Endodermal cell (in vitro differentiated cells): Measurements from ENCODE around the gene SKA3. TPM values are rescaled to one million over a fixed set of nuclear protein-coding genes. Genes with fewer than 3 reads are reported as not detected.
"Not testable (repeated sequence)": the region's sequence is repeated elsewhere in the genome, so short reads cannot be mapped to it uniquely, and the experiment has no call there.

Experiments used
- DNase-seq: peaks from one replicate; pipeline ENCODE4 v3.0.0-alpha.2; 2017
- H3K27ac ChIP-seq: 2 replicates; pipeline ENCODE4 v1.5.1; 2013; ENCODE audit warnings: mild to moderate bottlenecking, low read depth, low read length, moderate library complexity
- H3K27me3 ChIP-seq: 2 replicates; pipeline ENCODE4 v1.6.1; 2013; ENCODE audit warnings: mild to moderate bottlenecking, low read length, moderate library complexity; ENCODE audit not compliant: insufficient read depth, control insufficient read depth, poor library complexity, severe bottlenecking
- H3K36me3 ChIP-seq: 2 replicates; pipeline ENCODE4 v1.7.0; 2013; ENCODE audit warnings: mild to moderate bottlenecking, low read length, moderate library complexity; ENCODE audit not compliant: control insufficient read depth, insufficient read depth
- H3K4me1 ChIP-seq: one replicate; pipeline ENCODE4 v1.7.0; 2013; ENCODE audit warnings: low read length; ENCODE audit not compliant: control insufficient read depth, insufficient read depth
- H3K4me3 ChIP-seq: 2 replicates; pipeline ENCODE4 v1.5.1; 2013; ENCODE audit warnings: mild to moderate bottlenecking, low read length, moderate library complexity
- H3K9ac ChIP-seq: 2 replicates; pipeline ENCODE4 v1.6.1; 2013; ENCODE audit warnings: mild to moderate bottlenecking, low read length, moderate library complexity; ENCODE audit not compliant: poor library complexity, severe bottlenecking; ENCODE audit errors: extremely low read depth
- H3K9me3 ChIP-seq: 2 replicates; pipeline ENCODE4 v1.6.1; 2013; ENCODE audit warnings: mild to moderate bottlenecking, low read length, moderate library complexity; ENCODE audit not compliant: control insufficient read depth
- H3K27ac Mint-ChIP-seq: 2 replicates; pipeline ENCODE4 v1.8.0; 2020; ENCODE audit warnings: mixed read lengths
- H3K27me3 Mint-ChIP-seq: 2 replicates; pipeline ENCODE4 v1.8.0; 2021; ENCODE audit warnings: mild to moderate bottlenecking, mixed read lengths; ENCODE audit not compliant: insufficient read depth
- H3K36me3 Mint-ChIP-seq: 2 replicates; pipeline ENCODE4 v1.8.0; 2020; ENCODE audit warnings: low read depth, mixed read lengths
- H3K4me1 Mint-ChIP-seq: 2 replicates; pipeline ENCODE4 v1.8.0; 2020; ENCODE audit warnings: mixed read lengths
- H3K4me3 Mint-ChIP-seq: 2 replicates; pipeline ENCODE4 v1.8.0; 2020; ENCODE audit warnings: mild to moderate bottlenecking, moderate library complexity, mixed read lengths
- H3K9me3 Mint-ChIP-seq: 2 replicates; pipeline ENCODE4 v1.8.0; 2020; ENCODE audit warnings: mild to moderate bottlenecking, mixed read lengths
- CTCF ChIP-seq: fragments of 200-600 bp; sonication (generic); conservative IDR thresholded peaks from 2 replicates; pipeline ENCODE4 v1.5.0; 2021; ENCODE audit warnings: antibody characterized with exemption, mild to moderate bottlenecking
- WGBS, 2 experiments: methylation state at CpG; one replicate each; pipeline versions ENCODE4 v1.1.5 to v1.1.7; 2013; ENCODE audit warnings: missing lambda C conversion rate in 2 of 2, mixed read lengths in 1 of 2; ENCODE audit not compliant: insufficient coverage in 1 of 2, insufficient read length in 1 of 2; 5-methylcytosine and 5-hydroxymethylcytosine counted together
- total RNA-seq, 2 donors: library from RNA; stranded (reverse); fragmentation: NEBNext Ultra II Directional in 1 of 2; extraction: Animal tissue kit (Norgen Biotek cat#: 25700) in 1 of 2; gene quantifications; 2 replicates in 1 of 2; 3 replicates in 1 of 2; pipeline ENCODE4 v1.2.1, GENCODE V29; 2021

Gene SKA3
- total RNA-seq, 2 donors from 2014 or later: 24.1 to 35.3 TPM

GRCh38 chr13:21176982-21177284 is 581 bp upstream of the SKA3 start:
- peaks cover 5% of the 10 kb centered on the region for H3K9me3 Mint-ChIP-seq
- Histone ChIP-seq H3K4me1 (no peaks in the 10 kb centered on the region), H3K9me3 (no peaks in the 10 kb centered on the region)

GRCh38 chr13:21175656-21176214 is 617 bp downstream of the SKA3 start:
- Histone ChIP-seq H3K27me3 (no peaks in the 10 kb centered on the region), H3K9me3 (no peaks in the 10 kb centered on the region), H3K4me1 (no peaks in the 10 kb centered on the region), H3K9ac (peak overlapping the region; percentile 89), H3K27ac (no peak overlapping the region), H3K36me3 (peaks cover 9% of the 10 kb centered on the region), H3K4me3 (peak overlapping the region; percentile 95)
- Mint-ChIP-seq H3K36me3 (peaks cover 21% of the 10 kb centered on the region), H3K4me1 (peaks cover 5% of the 10 kb centered on the region), H3K27ac (peak overlapping the region; percentile 97), H3K4me3 (peak overlapping the region; percentile 93), H3K27me3 (no peaks in the 10 kb centered on the region), H3K9me3 (peaks cover 5% of the 10 kb centered on the region)
- WGBS, 2 experiments: 7 to 8% methylated on average over 10 to 13 of the region's 13 CpGs
- DNase-seq: no peak
- no peak for TF ChIP-seq CTCF

More at GRCh38 chr13:21176982-21177284, 581 bp upstream of the SKA3 start:
- H3K27me3 Mint-ChIP-seq: no peaks in the 10 kb centered on the region
- H3K4me3 ChIP-seq: peak overlapping the region; percentile 95
- peak overlapping the region; percentile 92 for H3K27ac ChIP-seq
- WGBS, 2 experiments: 0 to 2% methylated on average over 6 to 26 of the region's 26 CpGs
- peak overlapping the region; percentile 97 for H3K27ac Mint-ChIP-seq
- peak overlapping the region; percentile 89 for H3K9ac ChIP-seq
- peaks cover 13% of the 10 kb centered on the region for H3K36me3 Mint-ChIP-seq
- no peak for DNase-seq
- no peaks in the 10 kb centered on the region for H3K27me3 ChIP-seq
- peak overlapping the region; percentile 93 for H3K4me3 Mint-ChIP-seq
- TF ChIP-seq CTCF: no peak
- peaks cover 5% of the 10 kb centered on the region for H3K4me1 Mint-ChIP-seq
- H3K36me3 ChIP-seq: peaks cover 5% of the 10 kb centered on the region

- H3K9me3 Mint-ChIP-seq, H3K27ac ChIP-seq, H3K4me3 ChIP-seq, H3K9me3 ChIP-seq, H3K27ac Mint-ChIP-seq, H3K27me3 Mint-ChIP-seq, H3K4me1 ChIP-seq, H3K4me3 Mint-ChIP-seq, H3K4me1 Mint-ChIP-seq, H3K9ac ChIP-seq, DNase-seq, H3K27me3 ChIP-seq: not testable (repeated sequence)
- H3K36me3 Mint-ChIP-seq: peaks cover 30% of the 10 kb centered on the region
- H3K36me3 ChIP-seq: peaks cover 18% of the 10 kb centered on the region
- WGBS, 2 experiments: 0% methylated on average over 1 of the region's 1 CpG
Observed at GRCh38 chr13:21173767-21174166, 2.6 kb downstream of the SKA3 start.

GRCh38 chr13:21171420-21171819 is 4.9 kb downstream of the SKA3 start:
- no peak for TF ChIP-seq CTCF
- H3K9me3 Mint-ChIP-seq: peaks cover 4% of the 10 kb centered on the region

GRCh38 chr13:21165606-21166005 is 10.7 kb downstream of the SKA3 start:
- H3K27me3 ChIP-seq, H3K4me3 ChIP-seq, H3K4me1 ChIP-seq, H3K27ac ChIP-seq, H3K9ac ChIP-seq, DNase-seq, H3K27me3 Mint-ChIP-seq, H3K4me1 Mint-ChIP-seq, H3K9me3 ChIP-seq, H3K4me3 Mint-ChIP-seq, H3K9me3 Mint-ChIP-seq, H3K27ac Mint-ChIP-seq: not testable (repeated sequence)
- peaks cover 30% of the 10 kb centered on the region for H3K36me3 Mint-ChIP-seq
- peaks cover 21% of the 10 kb centered on the region for H3K36me3 ChIP-seq
- WGBS, 2 experiments: 84 to 90% methylated on average over 2 to 4 of the region's 4 CpGs

More at GRCh38 chr13:21171420-21171819, 4.9 kb downstream of the SKA3 start:
- Histone ChIP-seq H3K36me3 (peaks cover 20% of the 10 kb centered on the region), H3K27ac (no peak overlapping the region), H3K9me3 (peaks cover 8% of the 10 kb centered on the region), H3K4me3 (no peak overlapping the region), H3K27me3 (no peaks in the 10 kb centered on the region), H3K9ac (no peak overlapping the region), H3K4me1 (no peaks in the 10 kb centered on the region)
- H3K27ac Mint-ChIP-seq: no peak overlapping the region
- WGBS, 2 experiments: 94 to 96% methylated on average over 5 to 9 of the region's 9 CpGs
- peaks cover 9% of the 10 kb centered on the region for H3K4me1 Mint-ChIP-seq
- H3K36me3 Mint-ChIP-seq: peaks cover 33% of the 10 kb centered on the region
- H3K27me3 Mint-ChIP-seq: no peaks in the 10 kb centered on the region
- no peak for DNase-seq
- H3K4me3 Mint-ChIP-seq: no peak overlapping the region
